Endothelial cell (in vitro differentiated cells): Measurements from ENCODE around the gene ARL6IP1. TPM values are rescaled to one million over a fixed set of nuclear protein-coding genes. Genes with fewer than 3 reads are reported as not detected.

ENCODE experiments used
- DNase-seq: peaks from one replicate; pipeline ENCODE4 v3.0.0; 2021; ENCODE audit warnings: low spot score
- H3K27ac Mint-ChIP-seq: one replicate; pipeline ENCODE4 v1.8.0; 2021; ENCODE audit warnings: mixed read lengths, inconsistent platforms; ENCODE audit not compliant: unreplicated experiment
- H3K27me3 Mint-ChIP-seq: one replicate; pipeline ENCODE4 v1.8.0; 2021; ENCODE audit warnings: mild to moderate bottlenecking, moderate library complexity, mixed read lengths, inconsistent platforms; ENCODE audit not compliant: unreplicated experiment
- H3K36me3 Mint-ChIP-seq: one replicate; pipeline ENCODE4 v1.8.0; 2021; ENCODE audit warnings: mild to moderate bottlenecking, low read depth, mixed read lengths, inconsistent platforms; ENCODE audit not compliant: unreplicated experiment
- H3K4me1 Mint-ChIP-seq: one replicate; pipeline ENCODE4 v1.8.0; 2021; ENCODE audit warnings: mild to moderate bottlenecking, mixed read lengths, inconsistent platforms; ENCODE audit not compliant: unreplicated experiment
- H3K4me3 Mint-ChIP-seq: one replicate; pipeline ENCODE4 v1.8.0; 2021; ENCODE audit warnings: mild to moderate bottlenecking, mixed read lengths, inconsistent platforms; ENCODE audit not compliant: unreplicated experiment
- H3K9me3 Mint-ChIP-seq: one replicate; pipeline ENCODE4 v1.8.0; 2021; ENCODE audit warnings: mixed read lengths, inconsistent platforms; ENCODE audit not compliant: unreplicated experiment
- total RNA-seq: library from RNA; stranded (reverse); fragmentation: NEBNext Ultra II Directional; extraction: Animal tissue kit (Norgen Biotek cat#: 25700); gene quantifications from one replicate; pipeline ENCODE4 v1.2.1, GENCODE V29; 2021; ENCODE audit not compliant: unreplicated experiment
- TF ChIP-seq, protein P1 (sequence below): fragments of 200-600 bp; sonication (generic); IDR thresholded peaks from one replicate; pipeline ENCODE4 v1.5.0; 2021; ENCODE audit warnings: antibody characterized with exemption; ENCODE audit not compliant: unreplicated experiment

ARL6IP1 gene
- total RNA-seq, 1 donor from 2014 or later, result 147 TPM

- no peaks in the 10 kb centered on the region for H3K9me3 Mint-ChIP-seq
- H3K36me3 Mint-ChIP-seq, result peaks cover 48% of the 10 kb centered on the region
- H3K27me3 Mint-ChIP-seq, result no peaks in the 10 kb centered on the region
- H3K27ac Mint-ChIP-seq, result no peak overlapping the region
- no peak for DNase-seq
- TF ChIP-seq, protein P1, sequence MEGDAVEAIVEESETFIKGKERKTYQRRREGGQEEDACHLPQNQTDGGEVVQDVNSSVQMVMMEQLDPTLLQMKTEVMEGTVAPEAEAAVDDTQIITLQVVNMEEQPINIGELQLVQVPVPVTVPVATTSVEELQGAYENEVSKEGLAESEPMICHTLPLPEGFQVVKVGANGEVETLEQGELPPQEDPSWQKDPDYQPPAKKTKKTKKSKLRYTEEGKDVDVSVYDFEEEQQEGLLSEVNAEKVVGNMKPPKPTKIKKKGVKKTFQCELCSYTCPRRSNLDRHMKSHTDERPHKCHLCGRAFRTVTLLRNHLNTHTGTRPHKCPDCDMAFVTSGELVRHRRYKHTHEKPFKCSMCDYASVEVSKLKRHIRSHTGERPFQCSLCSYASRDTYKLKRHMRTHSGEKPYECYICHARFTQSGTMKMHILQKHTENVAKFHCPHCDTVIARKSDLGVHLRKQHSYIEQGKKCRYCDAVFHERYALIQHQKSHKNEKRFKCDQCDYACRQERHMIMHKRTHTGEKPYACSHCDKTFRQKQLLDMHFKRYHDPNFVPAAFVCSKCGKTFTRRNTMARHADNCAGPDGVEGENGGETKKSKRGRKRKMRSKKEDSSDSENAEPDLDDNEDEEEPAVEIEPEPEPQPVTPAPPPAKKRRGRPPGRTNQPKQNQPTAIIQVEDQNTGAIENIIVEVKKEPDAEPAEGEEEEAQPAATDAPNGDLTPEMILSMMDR, result no peak
- no peaks in the 10 kb centered on the region for H3K4me1 Mint-ChIP-seq
- no peak overlapping the region for H3K4me3 Mint-ChIP-seq
Observed at GRCh38 chr16:18839555-18839954, 38.2 kb upstream of the ARL6IP1 start.

- Mint-ChIP-seq H3K27ac (no peak overlapping the region), H3K27me3 (no peaks in the 10 kb centered on the region), H3K36me3 (peaks cover 41% of the 10 kb centered on the region), H3K4me1 (no peaks in the 10 kb centered on the region), H3K9me3 (no peaks in the 10 kb centered on the region), H3K4me3 (no peak overlapping the region)
- no peak for DNase-seq
- TF ChIP-seq, protein P1, result no peak
Observed at GRCh38 chr16:18836702-18837101, 35.4 kb upstream of the ARL6IP1 start.

GRCh38 chr16:18834864-18835263 lies 33.5 kb upstream of the ARL6IP1 start:
- TF ChIP-seq, protein P1, result no peak
- no peak overlapping the region for H3K27ac Mint-ChIP-seq
- no peaks in the 10 kb centered on the region for H3K4me1 Mint-ChIP-seq
- H3K36me3 Mint-ChIP-seq, result peaks cover 37% of the 10 kb centered on the region
- H3K27me3 Mint-ChIP-seq, result no peaks in the 10 kb centered on the region
- DNase-seq, result no peak
- H3K4me3 Mint-ChIP-seq, result no peak overlapping the region
- H3K9me3 Mint-ChIP-seq, result no peaks in the 10 kb centered on the region

DNA sequence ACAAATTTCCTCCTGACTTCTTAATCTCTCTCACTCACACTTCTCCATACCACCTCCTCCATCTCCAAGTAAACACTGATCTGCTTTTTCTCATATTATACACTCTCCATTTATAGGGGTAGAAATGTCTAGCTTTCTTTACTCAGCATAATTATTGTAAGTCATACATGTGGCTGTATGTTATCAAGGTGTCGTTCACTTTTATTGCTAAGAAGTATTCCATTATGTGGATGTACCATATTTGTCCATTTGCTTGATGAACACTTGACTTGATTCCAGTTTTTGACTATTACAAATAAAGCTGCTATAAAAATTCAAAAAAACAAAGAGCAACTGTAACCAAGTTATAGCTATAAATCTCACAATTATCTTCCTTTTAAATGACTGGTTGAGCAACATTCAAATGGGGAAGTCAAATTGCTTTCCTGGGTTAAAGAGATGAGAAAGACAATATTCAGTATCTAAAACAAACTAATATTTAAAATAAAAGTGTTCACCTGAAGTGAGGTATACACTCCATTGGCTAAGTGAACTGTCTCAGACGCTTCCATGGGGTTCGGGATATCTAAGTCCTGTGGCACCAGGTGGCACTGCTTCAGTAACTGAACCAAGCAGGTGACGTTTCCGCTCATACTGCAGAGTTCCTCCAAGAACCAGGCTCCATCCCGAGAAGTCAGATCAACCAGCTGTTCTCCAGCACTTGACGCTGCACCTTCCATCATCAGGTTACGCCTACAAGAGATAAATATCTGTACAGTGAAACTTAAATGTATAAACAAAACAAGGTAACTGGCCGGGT lies 32.6 kb upstream of the ARL6IP1 start:
- peaks cover 38% of the 10 kb centered on the region for H3K36me3 Mint-ChIP-seq
- H3K27ac Mint-ChIP-seq, result no peak overlapping the region
- H3K9me3 Mint-ChIP-seq, result no peaks in the 10 kb centered on the region

DNA sequence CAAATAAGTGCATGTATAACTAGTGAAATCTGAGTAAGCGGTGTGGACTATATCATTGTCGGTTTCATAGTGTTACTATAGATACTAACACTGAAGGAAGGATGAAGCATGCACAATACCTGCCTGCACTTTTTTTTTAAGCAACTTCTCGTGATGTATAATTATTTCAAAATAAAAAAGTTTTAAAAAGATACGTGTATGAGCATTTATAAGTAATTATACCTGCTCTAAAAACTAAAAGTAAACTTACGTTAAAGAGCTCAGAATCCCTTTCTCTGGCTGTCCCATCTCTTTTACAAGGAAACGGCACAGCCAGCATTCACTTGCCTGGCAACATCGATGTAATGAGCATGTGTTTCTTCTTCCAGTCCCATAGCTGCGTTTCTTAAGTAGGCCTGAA lies 31.3 kb upstream of the ARL6IP1 start:
- no peaks in the 10 kb centered on the region for H3K27me3 Mint-ChIP-seq
- H3K27ac Mint-ChIP-seq, result no peak overlapping the region
- H3K36me3 Mint-ChIP-seq, result peaks cover 33% of the 10 kb centered on the region
- no peaks in the 10 kb centered on the region for H3K9me3 Mint-ChIP-seq
- no peak for DNase-seq
- no peaks in the 10 kb centered on the region for H3K4me1 Mint-ChIP-seq
- TF ChIP-seq, protein P1, result no peak
- H3K4me3 Mint-ChIP-seq, result no peak overlapping the region

More for the DNA sequence above, 32.6 kb upstream of the ARL6IP1 start:
- DNase-seq, result no peak
- no peaks in the 10 kb centered on the region for H3K4me1 Mint-ChIP-seq
- no peaks in the 10 kb centered on the region for H3K27me3 Mint-ChIP-seq
- H3K4me3 Mint-ChIP-seq, result peak overlapping the region; percentile 6
- TF ChIP-seq, protein P1, result no peak
